HG03378 (cell line): ENCODE results near the gene ZNF70.

Experiments
- ATAC-seq: cut with Tn5 transposase; IDR thresholded peaks from one replicate; pipeline ENCODE4 v1.9.1; 2021; ENCODE audit warnings: mild to moderate bottlenecking, moderate library complexity; ENCODE audit not compliant: unreplicated experiment

ZNF70 gene

DNA sequence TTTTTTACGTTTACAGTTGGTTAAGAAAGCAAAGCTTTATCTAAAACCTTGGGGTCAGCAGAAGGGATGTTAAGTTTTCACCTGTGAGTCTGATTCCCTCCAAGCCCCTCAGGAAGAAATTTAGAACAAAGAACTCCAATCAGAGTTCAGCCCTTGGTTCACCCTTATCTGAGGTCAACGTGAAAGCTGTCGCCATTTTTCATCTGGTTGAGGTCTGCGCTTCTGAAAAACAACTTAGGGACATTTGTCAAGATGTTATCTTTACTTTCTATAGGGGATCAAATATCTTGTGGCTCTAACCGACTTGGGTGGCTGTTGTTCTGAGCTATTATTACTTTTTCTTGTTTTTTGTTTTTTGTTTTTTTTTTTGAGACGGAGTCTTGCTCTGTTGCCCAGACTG, 30.1 kb downstream of the ZNF70 start:
- no peak for ATAC-seq

GRCh38 chr22:23718371-23719165, 32.3 kb downstream of the ZNF70 start:
- ATAC-seq: no peak

DNA sequence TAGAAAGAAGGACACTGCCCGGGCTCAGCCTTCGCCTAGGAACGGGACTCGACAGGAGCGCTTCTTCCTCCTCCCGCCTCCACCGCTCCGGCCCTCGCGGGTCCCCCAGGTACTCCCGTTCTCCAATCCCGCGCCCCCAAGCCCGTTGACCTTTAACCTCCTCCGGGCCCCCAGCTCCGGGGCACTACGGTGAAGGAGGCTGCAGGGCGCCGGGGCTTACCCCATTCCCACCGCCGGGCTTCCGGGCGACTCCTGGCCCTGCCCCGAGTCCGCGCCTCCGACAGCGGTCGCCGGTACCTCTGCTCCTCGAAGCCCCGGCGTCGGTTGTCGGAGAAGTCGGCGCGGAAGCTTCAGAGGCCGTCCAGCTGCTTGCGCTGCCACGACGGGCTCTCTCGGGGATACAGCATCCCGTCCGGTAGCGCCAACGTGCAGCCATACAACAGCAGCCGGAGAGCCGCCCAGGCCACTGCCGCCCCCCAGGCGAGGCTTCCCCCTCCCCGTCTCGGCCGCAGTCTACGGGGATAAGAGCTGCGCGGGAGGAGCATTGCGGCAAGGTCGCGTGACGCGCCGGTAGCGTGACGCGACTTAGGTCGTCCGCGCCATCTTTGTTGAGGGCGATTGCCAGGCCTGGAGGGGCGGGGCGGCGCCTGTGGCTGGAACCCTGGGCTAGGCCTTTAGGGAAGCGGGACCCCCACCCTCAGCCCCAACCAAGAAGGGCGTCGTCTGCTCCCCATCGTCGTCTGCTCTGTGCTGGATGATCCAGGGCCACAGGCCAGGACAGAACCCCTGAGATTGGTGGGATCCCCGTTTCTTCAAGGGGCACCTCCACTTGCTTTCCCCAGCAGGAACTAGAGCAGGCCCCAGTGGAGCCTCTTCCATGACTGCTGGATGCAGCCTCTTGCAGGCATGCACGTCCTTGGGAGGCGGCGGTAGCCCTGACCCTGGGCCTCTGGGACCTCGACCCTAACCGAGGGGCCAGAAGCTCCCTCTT, 33.8 kb downstream of the ZNF70 start:
- ATAC-seq: no peak

- ATAC-seq: no peak
Measured at GRCh38 chr22:23715806-23716375, 35.0 kb downstream of the ZNF70 start.

DNA sequence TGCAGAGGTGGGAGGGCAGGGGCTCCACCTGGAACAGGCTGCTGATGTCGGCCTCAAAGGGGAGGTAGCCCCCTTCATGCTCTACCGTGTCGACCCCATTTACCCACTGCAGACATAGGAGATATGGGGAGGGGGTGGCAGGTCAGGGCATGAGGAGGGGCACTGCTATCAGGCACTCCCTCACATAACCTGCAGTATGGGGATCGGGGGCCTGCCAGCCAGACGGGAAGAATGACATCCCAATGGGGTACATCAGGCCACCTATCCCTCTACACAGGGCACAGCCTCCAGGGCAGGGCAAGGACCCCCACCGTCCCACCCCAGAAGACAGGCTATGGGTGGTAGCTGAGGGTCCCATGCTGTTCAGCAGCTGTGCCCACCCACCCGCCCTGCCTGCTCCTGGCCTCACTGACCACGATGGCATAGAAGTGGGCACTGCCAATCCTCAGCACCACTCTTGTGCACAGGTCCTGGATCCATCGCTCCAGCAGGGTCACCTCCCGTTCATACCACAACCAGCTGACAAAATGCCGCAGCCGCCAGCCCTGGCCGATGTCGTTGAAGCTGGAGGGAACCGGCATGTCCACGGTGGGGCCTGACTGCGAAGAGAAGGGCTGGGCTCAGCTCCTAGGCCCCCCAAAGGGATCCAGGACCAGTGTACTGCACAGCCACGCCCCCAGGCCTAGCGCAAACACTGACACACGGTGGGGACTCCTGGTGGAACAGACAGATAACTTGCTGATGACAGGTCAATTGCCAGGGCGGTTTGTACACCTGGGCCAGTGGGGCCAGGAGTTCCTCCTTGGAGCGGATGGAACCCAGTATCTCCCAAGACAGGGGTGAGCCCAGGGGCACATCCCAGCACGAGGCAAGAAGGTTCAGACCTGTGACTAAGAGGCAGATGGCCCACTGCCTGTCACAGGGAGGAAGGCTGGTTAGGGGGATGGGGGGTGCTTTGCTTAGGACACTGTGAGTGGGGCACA, 36.0 kb downstream of the ZNF70 start:
- ATAC-seq: no peak

DNA sequence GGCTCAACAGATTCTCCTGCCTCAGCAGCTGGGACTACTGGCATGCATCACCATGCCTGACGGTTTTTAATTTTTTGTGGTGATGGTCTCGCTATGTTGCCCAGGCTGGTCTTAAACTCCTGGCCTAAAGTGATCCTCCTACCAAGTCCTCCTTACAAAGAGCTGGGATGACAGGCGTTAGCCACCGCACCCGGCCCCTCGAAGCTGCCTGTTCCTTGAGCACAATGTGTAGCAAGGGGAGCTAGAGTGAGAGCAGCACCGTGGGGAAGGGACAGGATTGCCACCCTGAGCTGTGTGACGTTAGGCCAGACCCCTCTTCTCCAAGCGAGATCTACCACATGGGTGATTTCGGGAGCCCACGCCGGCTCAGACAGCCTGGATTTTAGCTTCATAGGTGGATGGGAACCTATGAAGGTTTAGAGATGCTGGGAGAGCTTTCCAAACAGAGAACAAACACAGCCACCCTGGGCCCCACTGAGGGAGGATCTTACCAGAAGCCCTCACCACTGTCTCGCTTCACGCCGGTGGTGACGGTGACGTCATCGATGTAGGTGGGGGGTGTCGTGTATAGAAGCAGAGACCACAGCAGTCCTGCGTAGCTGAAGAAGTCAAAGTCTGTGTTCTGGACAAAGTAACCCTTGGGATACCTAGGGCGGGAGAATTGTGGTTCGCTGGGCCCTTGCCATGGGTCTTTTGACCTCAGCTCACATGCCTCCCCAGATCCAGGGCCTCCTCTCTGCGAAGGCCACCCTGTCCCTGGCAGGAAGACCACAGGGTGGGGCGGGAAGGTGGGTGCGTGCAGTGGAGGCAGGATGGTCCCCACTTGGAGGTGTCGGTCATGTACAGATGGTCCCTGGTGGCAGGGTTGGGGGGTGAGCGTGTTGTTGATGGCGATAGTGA, 37.0 kb downstream of the ZNF70 start:
- ATAC-seq: no peak

DNA sequence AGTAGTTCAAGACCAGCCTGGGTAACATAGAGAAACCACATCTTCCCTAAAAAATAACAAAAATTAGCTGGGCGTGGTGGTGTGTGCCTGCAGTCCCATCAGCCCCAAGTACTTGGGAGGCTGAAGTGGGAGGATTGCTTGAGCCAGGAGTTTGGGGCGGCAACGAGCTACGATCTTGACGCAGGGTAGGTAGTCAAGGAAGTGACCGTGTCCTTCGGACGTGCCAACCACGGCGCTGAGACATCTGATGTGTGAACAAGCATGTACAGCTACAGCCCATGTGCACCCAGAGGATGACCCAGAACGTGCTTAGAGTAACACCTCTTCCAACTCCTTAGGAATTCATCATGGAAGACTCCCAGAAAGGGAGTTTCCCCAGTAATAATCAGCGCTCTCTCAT, 38.7 kb downstream of the ZNF70 start:
- ATAC-seq: no peak

DNA sequence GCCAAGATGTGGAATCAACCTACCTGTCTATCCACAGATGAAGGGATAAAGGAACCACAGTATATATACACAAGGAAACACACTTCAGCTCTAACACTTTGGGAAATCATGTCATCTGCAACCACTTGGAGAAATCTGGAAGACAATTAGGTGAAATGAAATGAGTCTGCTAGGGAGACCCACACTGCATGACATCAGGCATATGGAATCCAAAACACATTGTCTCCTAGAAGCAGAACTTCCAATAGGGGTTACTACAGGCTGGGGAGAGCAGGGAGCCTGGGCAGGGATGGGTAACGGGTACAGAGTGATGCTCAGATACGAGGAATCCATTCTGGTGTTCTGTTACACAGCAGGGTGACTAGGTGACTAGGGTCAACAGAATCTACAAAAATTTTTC, 41.8 kb downstream of the ZNF70 start:
- ATAC-seq: no peak

DNA sequence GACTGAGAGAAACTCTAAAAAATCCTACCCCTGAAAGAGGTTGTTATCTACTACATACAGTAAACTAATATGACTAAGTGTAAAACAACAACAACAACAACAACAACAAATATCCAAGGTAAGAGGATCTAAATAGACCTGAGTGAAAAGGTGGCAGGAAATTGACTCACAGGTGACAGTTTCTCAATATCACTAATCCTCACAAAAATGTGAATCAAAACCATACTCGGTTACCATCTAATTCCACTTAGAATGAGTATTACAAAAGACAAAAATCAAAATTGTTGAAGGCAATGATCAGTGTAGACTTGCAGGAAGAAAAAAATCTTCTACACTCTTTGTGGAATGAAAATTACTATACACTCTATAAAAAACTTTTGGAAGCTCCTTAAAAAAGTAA, 42.6 kb downstream of the ZNF70 start:
- no peak for ATAC-seq

- no peak for ATAC-seq
Measured at GRCh38 chr22:23705358-23705757, 45.6 kb downstream of the ZNF70 start.

DNA sequence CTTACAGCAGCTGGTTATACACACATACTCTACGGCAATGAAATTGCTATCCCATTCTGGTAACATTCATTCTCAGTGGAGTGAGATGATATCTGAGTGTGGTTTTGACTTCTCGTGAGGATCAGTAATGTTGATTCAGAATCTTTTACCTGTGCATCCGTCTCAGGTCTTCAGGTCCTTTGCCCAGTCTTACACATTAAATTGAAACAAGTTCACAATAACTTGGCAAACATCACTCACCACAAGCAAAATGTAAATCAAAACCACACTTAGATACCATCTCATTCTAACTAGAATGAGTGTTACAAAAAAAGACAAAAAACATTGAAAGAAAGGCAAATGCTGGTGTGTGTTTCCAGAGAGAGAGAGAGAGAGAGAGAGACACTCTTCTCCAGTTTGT, 46.1 kb downstream of the ZNF70 start:
- no peak for ATAC-seq

DNA sequence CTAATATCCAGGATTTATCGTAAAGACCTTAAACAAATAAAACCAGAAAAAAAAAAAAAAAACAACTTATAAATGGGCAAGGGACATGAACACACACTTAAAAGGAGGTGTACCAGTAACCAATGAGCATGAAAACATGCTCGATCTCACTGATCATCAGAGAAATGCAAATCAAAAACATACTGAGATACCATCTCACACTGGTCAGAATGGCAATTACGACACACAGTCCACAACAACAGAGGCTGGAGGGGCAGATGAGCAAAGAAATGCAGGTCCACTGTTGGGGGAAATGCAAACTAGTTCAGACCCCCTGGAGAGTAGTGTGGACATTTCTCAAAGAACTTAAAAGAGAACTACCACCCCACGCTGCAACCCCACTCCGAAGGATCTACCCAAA, 46.9 kb downstream of the ZNF70 start:
- ATAC-seq: no peak

DNA sequence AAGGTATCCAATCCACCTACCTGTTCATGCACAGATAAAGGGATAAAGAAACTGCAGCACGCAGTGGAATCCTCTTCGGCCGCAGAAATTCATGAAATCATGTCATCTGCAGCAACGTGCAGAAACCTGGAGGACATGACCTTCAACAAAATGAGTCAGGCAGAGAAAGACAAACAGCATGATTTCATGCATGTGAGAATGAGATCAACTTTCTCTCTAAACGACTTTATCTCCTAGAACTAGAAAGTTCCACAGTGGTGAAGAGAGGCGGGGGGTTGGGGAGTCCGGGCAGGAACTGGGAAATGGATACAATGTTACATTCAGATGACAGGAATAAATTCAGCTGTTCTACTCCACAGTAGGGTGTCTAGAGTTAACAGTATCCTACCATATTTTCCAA, 50.2 kb downstream of the ZNF70 start:
- no peak for ATAC-seq

DNA sequence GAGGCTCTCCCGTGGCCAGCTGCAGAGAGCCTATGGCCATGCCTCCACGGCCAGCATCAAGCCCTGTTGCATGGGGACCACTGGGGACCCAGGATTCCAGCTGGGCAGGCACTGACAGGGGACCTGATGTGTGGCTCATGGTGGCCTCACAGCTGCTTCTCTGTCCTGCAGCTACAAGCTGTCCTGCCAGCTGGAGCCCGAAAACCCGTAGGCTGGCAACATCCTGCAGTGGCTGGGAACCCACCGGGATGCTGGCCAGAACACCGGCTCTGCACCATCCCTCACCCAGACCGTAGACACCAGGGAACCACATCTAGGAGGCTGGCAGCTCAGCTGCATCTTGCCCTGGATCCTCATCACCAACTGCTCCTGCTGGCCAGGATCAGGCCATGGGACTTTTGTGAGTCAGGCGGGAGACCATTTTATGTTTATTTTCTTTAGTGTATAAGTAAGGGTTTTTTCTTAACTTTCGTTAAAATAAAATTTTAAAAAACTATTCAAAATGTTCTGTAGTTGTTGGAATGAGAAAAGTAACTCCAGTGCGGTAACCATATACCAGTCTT, 52.2 kb downstream of the ZNF70 start:
- no peak for ATAC-seq

DNA sequence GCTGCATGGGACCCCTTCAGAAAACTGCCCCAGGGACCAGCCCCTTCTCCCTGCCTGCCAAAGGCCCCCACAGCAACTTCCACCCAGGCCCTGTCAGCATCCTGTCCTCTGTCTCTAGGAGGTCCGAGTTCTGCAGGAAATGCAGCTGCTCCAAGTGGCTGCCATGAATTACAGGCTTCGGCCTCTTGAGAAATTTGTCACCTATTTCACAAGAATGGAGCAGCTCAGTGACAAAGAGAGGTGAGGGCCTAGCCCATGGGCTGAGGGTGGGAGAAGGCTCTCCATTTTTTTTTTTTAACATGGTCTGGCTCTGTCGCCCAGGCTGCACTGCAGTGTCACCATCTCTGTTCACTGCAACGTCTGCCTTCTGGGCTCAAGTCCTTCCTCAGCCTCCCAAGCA, 52.8 kb downstream of the ZNF70 start:
- ATAC-seq: no peak

DNA sequence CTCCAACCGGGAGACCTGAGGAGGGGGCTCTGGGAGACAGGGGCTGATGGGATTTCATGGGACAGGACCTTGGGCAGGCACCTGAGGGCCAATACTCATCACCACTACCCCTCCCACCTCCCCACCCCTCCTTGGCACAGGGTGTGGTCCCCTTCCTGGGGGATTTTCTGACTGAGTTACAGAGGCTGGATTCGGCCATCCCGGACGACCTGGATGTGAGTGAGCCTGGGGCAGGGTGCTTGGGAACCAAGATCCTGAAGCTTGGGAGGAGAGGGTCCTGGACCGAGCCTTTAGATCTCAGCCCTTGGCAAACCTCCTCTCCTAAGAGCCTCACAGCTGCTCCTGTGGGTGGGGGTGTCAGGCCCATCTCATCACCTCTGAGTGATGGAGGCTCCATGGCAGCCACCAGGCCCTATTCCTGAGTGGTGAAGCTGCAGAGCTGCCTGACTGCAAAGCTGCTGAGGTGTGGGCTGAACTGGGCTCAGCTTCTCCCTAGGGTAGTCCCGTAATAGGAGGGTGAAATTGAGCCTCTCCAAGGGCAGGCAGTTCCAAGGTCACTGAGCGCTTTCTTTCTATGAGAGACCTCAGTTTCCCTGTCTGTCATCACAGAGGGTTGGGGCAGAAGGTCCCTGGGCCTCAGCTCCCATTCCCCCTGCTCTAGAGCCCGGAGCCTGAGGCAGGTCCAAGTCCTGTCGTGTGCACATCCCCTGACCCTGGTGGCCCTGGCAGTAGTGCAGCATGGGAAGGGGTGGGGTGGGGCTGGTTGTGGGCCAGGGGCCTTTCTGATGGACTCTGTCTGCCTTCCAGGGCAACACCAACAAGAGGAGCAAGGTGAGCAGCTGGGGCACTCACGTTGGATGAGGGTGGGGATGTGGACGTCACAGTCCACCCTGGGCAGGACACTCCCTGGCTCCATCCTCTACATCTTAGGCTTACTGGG, 53.6 kb downstream of the ZNF70 start:
- no peak for ATAC-seq

- peak; percentile 75 for ATAC-seq
Measured at GRCh38 chr22:23696326-23696851, 54.5 kb downstream of the ZNF70 start.
